Endothelial cell of umbilical vein (primary cell): ENCODE measurements around the gene EPDR1. TPM values are rescaled to one million over a fixed set of nuclear protein-coding genes. Genes with fewer than 3 reads are reported as not detected.

ENCODE experiments used
- BruUV-seq: library from RNA; stranded (reverse); fragments of 400-500 nt; replicated peaks from 2 replicates; lab custom pipeline; 2021; lab: Mats Ljungman, UMichigan
- CTCF ChIA-PET: fragments of 300-600, 350-600 bp; sonication (Branson Sonifier 250); formaldehyde crosslinking; loops from one replicate; lab custom pipeline; 2021; ENCODE audit warnings: antibody characterized with exemption, inconsistent platforms; lab: Charles Lee
- POLR2A ChIA-PET: fragments of 300-600, 350-600 bp; sonication (Branson Sonifier 250); formaldehyde crosslinking; loops from one replicate; lab custom pipeline; 2021; ENCODE audit warnings: antibody characterized with exemption, inconsistent platforms; lab: Charles Lee
- DNase-seq: peaks from one replicate; pipeline ENCODE4 v3.0.0-alpha.2; 2011; ENCODE audit warnings: low read depth, low spot score
- FAIRE-seq: peaks from 2 replicates; lab custom pipeline; 2011; peaks lifted over from hg19 to GRCh38; lab: Jason Lieb, UNC
- H2AFZ ChIP-seq: 2 replicates; pipeline ENCODE4 v1.6.0; 2012; ENCODE audit warnings: low read depth, low read length, control low read depth, inconsistent platforms
- H3K27ac ChIP-seq: 2 replicates; pipeline ENCODE4 v1.5.1; 2011; ENCODE audit warnings: low read depth, mild to moderate bottlenecking, control low read depth, low read length, moderate library complexity; ENCODE audit not compliant: insufficient read depth
- H3K27me3 ChIP-seq, 2 experiments: 2 replicates each; pipeline versions ENCODE4 v1.6.0 to v1.6.1; 2011; ENCODE audit warnings: low read length in 2 of 2, mixed read lengths in 1 of 2; ENCODE audit not compliant: control insufficient read depth in 2 of 2, insufficient read depth in 2 of 2
- H3K36me3 ChIP-seq, 2 experiments: 2 replicates in 1 of 2; 3 replicates in 1 of 2; pipeline ENCODE4 v1.5.1; 2011; ENCODE audit warnings: low read length in 2 of 2, mild to moderate bottlenecking in 1 of 2, moderate library complexity in 1 of 2; ENCODE audit not compliant: control insufficient read depth in 2 of 2, insufficient read depth in 2 of 2; ENCODE audit errors: extremely low read depth in 1 of 2
- H3K4me1 ChIP-seq: 3 replicates; pipeline ENCODE4 v1.5.1; 2011; ENCODE audit warnings: mild to moderate bottlenecking, low read length; ENCODE audit not compliant: control insufficient read depth, insufficient read depth; ENCODE audit errors: extremely low read depth
- H3K4me2 ChIP-seq: 2 replicates; pipeline ENCODE4 v1.6.1; 2011; ENCODE audit warnings: low read length, control low read depth, mixed read lengths; ENCODE audit not compliant: insufficient read depth
- H3K4me3 ChIP-seq, 3 experiments: fragments of 200-600 bp in 1 of 3; sonication (generic), shearing (Covaris generic) in 1 of 3; replicated peaks in 1 of 3; 2 replicates each; pipeline ENCODE4 v1.5.1; 2011 to 2016; ENCODE audit warnings: control low read depth in 3 of 3, low read length in 3 of 3, mild to moderate bottlenecking in 2 of 3, inconsistent platforms in 1 of 3, low read depth in 1 of 3, moderate library complexity in 1 of 3; ENCODE audit not compliant: insufficient read depth in 1 of 3
- H3K79me2 ChIP-seq: 2 replicates; pipeline ENCODE4 v1.6.0; 2012; ENCODE audit warnings: low read length, inconsistent platforms; ENCODE audit not compliant: control insufficient read depth, insufficient read depth
- H3K9ac ChIP-seq: replicated peaks from 2 replicates; pipeline ENCODE3; 2011; ENCODE audit warnings: low read length, control low read depth; ENCODE audit not compliant: insufficient read depth; ENCODE audit errors: extremely low read depth
- H3K9me1 ChIP-seq: replicated peaks from 3 replicates; pipeline ENCODE4 v1.6.0; 2011; ENCODE audit warnings: mild to moderate bottlenecking, low read length; ENCODE audit not compliant: control insufficient read depth, insufficient read depth; ENCODE audit errors: extremely low read depth
- H3K9me3 ChIP-seq: replicated peaks from 2 replicates; pipeline ENCODE4 v1.5.1; 2012; ENCODE audit warnings: low read length, inconsistent platforms; ENCODE audit not compliant: control insufficient read depth, insufficient read depth
- H4K20me1 ChIP-seq: replicated peaks from 2 replicates; pipeline ENCODE3; 2011; ENCODE audit warnings: mild to moderate bottlenecking, low read length; ENCODE audit not compliant: control insufficient read depth, insufficient read depth; ENCODE audit errors: extremely low read depth
- CTCF ChIP-seq, 2 donors: IDR thresholded peaks; 1 replicate in 1 of 2; 2 replicates in 1 of 2; pipeline ENCODE4 v1.5.1; 2011; ENCODE audit warnings: low read length in 2 of 2, mild to moderate bottlenecking in 2 of 2, moderate library complexity in 2 of 2, control low read depth in 1 of 2, inconsistent platforms in 1 of 2, low read depth in 1 of 2; ENCODE audit not compliant: insufficient read depth in 1 of 2; ENCODE audit errors: extremely low read depth in 1 of 2
- EZH2 ChIP-seq: IDR thresholded peaks from 2 replicates; pipeline ENCODE4 v1.6.1; 2012; ENCODE audit warnings: borderline replicate concordance, low read depth, mild to moderate bottlenecking, moderate library complexity, low read length, inconsistent platforms; ENCODE audit not compliant: severe bottlenecking
- FOS ChIP-seq: IDR thresholded peaks from 2 replicates; pipeline ENCODE4 v1.6.1; 2011; ENCODE audit warnings: mild to moderate bottlenecking, low read length, moderate library complexity, borderline replicate concordance; ENCODE audit not compliant: insufficient read depth
- GATA2 ChIP-seq: IDR thresholded peaks from 2 replicates; pipeline ENCODE4 v1.7.0; 2011; ENCODE audit warnings: low read depth, mild to moderate bottlenecking, moderate library complexity, mixed read lengths, low read length; ENCODE audit not compliant: insufficient read length, insufficient read depth
- JUN ChIP-seq: IDR thresholded peaks from 2 replicates; pipeline ENCODE4 v1.6.1; 2011; ENCODE audit warnings: borderline replicate concordance, low read depth; ENCODE audit not compliant: insufficient read length, insufficient read depth
- MAX ChIP-seq: IDR thresholded peaks from 2 replicates; pipeline ENCODE4 v1.6.1; 2011; ENCODE audit not compliant: insufficient read depth, insufficient read length
- MYC ChIP-seq: IDR thresholded peaks from one replicate; pipeline ENCODE4 v1.6.1; 2011; ENCODE audit warnings: mild to moderate bottlenecking, low read depth, low read length
- POLR2A ChIP-seq: IDR thresholded peaks from 2 replicates; pipeline ENCODE4 v1.6.1; 2012; ENCODE audit warnings: low read depth, mild to moderate bottlenecking, control low read depth, low read length
- POLR2AphosphoS5 ChIP-seq: IDR thresholded peaks from 2 replicates; pipeline ENCODE4 v1.6.1; 2012; ENCODE audit warnings: low read depth, mild to moderate bottlenecking, control low read depth, low read length, moderate library complexity; ENCODE audit not compliant: insufficient read depth
- dilution Hi-C: fragments of 300-500 bp; cut with MboI; formaldehyde crosslinking; loops from one replicate; pipeline ENCODE4 v1.15.0; 2019; ENCODE audit warnings: low sequenced_read_pairs; ENCODE audit not compliant: extremely low pct_ligation_motif_present
- intact Hi-C: fragments of 100-400 bp; cut with micrococcal nuclease; formaldehyde crosslinking; loops from one replicate; pipeline ENCODE4 v1.10.0; 2022
- polyA plus RNA-seq, 4 experiments: library from polyadenylated mRNA; depleted of rRNA in 3 of 4; stranded (reverse) in 3 of 4; unstranded in 1 of 4; fragments of >200 nt; gene quantifications; 2 replicates each; pipeline versions ENCODE4 v1.2.1 to v1.2.3, GENCODE V29; 2011 to 2012; ENCODE audit warnings: missing spikeins in 1 of 4
- total RNA-seq: library from RNA; stranded (reverse); gene quantifications from 2 replicates; pipeline ENCODE4 v1.2.3, GENCODE V29; 2021

EPDR1 gene
- total and polyA plus RNA-seq, 2 donors (not counting 3 experiments of a cell fraction or from before 2014, with no cell fraction given) = 0.40 to 0.66 TPM

- BruUV-seq = no TSS peak
- TF ChIP-seq MYC (no peak), POLR2A (no peak), MAX (no peak), GATA2 (no peak), JUN (no peak), FOS (no peak), EZH2 (no peak), CTCF (IDR thresholded peaks at IDR 0.05; ENCODE audit: extremely low read depth in 1 of 2, insufficient read depth in 1 of 2, low read depth in 1 of 2, low read length in 2 of 2) (no peak), POLR2AphosphoS5 (no peak)
- DNase-seq (no peak), FAIRE-seq (no peak)
- dilution Hi-C loops (no loop called here), intact Hi-C loops (no loop called here)
- Histone ChIP-seq H2AFZ (no peak overlapping the region), H3K9me3 (no peaks in the 10 kb centered on the region), H3K79me2 (no peaks in the 10 kb centered on the region), H3K36me3 (no peaks in the 10 kb centered on the region), H3K4me1 (no peaks in the 10 kb centered on the region), H4K20me1 (no peaks in the 10 kb centered on the region), H3K9me1 (no peaks in the 10 kb centered on the region), H3K4me2 (no peak overlapping the region), H3K9ac (no peak overlapping the region), H3K4me3 (no peak overlapping the region), H3K27ac (no peak overlapping the region), H3K27me3 (no peaks in the 10 kb centered on the region)
- ChIA-PET CTCF (no interaction called here), POLR2A (no interaction called here)
Measured at GRCh38 chr7:37987732-37988131, 67.3 kb downstream of the EPDR1 start.
